ENCODE data around the gene ITSN1.

The ITSN1 gene

GRCh38 chr21:33870768-33871167 is 228.5 kb downstream of the ITSN1 start:
- in situ Hi-C loops (cut with MboI; ENCODE audit: low sequenced_read_pairs, unreplicated experiment) = no loop called here
- TF ChIP-seq, protein P1, sequence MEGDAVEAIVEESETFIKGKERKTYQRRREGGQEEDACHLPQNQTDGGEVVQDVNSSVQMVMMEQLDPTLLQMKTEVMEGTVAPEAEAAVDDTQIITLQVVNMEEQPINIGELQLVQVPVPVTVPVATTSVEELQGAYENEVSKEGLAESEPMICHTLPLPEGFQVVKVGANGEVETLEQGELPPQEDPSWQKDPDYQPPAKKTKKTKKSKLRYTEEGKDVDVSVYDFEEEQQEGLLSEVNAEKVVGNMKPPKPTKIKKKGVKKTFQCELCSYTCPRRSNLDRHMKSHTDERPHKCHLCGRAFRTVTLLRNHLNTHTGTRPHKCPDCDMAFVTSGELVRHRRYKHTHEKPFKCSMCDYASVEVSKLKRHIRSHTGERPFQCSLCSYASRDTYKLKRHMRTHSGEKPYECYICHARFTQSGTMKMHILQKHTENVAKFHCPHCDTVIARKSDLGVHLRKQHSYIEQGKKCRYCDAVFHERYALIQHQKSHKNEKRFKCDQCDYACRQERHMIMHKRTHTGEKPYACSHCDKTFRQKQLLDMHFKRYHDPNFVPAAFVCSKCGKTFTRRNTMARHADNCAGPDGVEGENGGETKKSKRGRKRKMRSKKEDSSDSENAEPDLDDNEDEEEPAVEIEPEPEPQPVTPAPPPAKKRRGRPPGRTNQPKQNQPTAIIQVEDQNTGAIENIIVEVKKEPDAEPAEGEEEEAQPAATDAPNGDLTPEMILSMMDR (IDR thresholded peaks at IDR 0.05; ENCODE audit: borderline replicate concordance, control extremely low read depth, extremely low read depth, insufficient read depth, missing control alignments) = no peak
- no peak for DNase-seq (ENCODE audit: low spot score)

DNA sequence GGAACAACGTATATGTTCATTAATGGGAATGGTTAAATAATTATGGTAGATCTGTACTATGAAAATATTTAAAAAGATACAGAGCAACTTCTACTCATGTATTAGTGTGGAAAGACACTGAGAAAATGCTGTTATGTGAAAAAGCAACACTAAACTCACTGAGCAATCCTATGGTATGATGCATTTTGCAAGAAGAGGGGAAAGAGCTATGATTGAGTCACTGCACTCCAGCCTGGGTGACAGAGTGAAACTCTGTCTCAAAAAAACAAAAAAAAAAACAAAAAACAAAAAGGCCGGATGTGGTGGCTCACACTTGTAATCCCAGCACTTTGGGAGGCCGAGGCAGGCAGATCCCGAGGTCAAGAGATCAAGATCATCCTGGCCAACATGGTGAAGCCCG is 228.9 kb downstream of the ITSN1 start:
- TF ChIP-seq, protein P1 (IDR thresholded peaks at IDR 0.05; ENCODE audit: borderline replicate concordance, control extremely low read depth, extremely low read depth, insufficient read depth, missing control alignments) = no peak
- DNase-seq (ENCODE audit: low spot score) = no peak
- in situ Hi-C loops (cut with MboI; ENCODE audit: low sequenced_read_pairs, unreplicated experiment) = no loop called here

GRCh38 chr21:33872881-33873515 is 230.7 kb downstream of the ITSN1 start:
- no peak for DNase-seq (ENCODE audit: low spot score)
- in situ Hi-C loops (cut with MboI; ENCODE audit: low sequenced_read_pairs, unreplicated experiment) = no loop called here
- TF ChIP-seq, protein P1 (IDR thresholded peaks at IDR 0.05; ENCODE audit: borderline replicate concordance, control extremely low read depth, extremely low read depth, insufficient read depth, missing control alignments) = no peak

DNA sequence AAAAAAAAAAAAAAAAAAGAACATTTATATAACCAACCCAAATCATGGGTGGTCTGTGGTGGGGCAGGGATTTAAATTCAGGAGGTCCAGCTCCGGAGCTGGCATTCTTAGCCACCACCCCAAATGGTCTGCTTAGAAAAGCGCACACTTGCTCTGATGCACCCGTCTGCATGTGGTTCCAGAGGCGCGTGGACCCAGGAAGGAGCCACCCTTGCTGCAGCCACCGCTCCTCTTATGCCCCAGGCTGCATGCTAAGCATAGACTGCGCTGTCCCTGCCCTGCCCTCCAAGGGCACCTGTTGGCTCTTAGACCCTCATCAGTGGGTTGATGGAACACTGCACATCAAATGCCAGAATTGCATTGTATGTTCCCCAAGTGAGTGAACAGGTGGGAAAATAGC is 231.9 kb downstream of the ITSN1 start:
- TF ChIP-seq, protein P1 (IDR thresholded peaks at IDR 0.05; ENCODE audit: borderline replicate concordance, control extremely low read depth, extremely low read depth, insufficient read depth, missing control alignments) = no peak
- DNase-seq (ENCODE audit: low spot score) = no peak
- in situ Hi-C loops (cut with MboI; ENCODE audit: low sequenced_read_pairs, unreplicated experiment) = no loop called here

DNA sequence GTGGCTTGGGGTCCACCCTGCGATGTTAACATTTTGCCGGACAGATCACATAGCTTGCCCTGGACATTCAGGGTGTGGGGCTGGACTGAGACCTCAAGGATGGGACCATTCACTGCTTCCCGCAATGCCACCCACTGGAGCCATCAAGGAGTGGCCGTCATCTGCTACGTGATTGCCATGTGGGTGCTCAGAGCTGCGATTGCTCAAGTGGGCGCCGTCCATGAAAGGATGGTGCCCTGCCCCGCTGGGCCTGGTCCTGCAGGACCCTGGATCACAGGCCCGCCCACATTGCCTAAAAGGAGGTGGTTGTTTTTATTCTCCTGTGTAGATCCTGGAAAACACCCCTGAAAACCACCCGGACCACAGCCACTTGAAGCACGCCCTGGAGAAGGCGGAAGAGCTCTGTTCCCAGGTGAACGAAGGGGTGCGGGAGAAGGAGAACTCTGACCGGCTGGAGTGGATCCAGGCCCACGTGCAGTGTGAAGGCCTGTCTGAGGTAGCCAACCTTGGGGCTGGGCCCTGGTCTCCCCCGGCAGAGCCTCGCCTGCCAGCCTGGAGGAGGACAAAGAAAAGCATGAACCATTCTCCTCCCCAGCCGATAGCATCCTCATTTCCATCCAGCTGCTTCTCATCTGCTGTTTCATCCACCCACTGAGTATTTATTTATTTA is 232.9 kb downstream of the ITSN1 start:
- TF ChIP-seq, protein P1 (IDR thresholded peaks at IDR 0.05; ENCODE audit: borderline replicate concordance, control extremely low read depth, extremely low read depth, insufficient read depth, missing control alignments) = no peak
- in situ Hi-C loops (cut with MboI; ENCODE audit: low sequenced_read_pairs, unreplicated experiment) = no loop called here

DNA sequence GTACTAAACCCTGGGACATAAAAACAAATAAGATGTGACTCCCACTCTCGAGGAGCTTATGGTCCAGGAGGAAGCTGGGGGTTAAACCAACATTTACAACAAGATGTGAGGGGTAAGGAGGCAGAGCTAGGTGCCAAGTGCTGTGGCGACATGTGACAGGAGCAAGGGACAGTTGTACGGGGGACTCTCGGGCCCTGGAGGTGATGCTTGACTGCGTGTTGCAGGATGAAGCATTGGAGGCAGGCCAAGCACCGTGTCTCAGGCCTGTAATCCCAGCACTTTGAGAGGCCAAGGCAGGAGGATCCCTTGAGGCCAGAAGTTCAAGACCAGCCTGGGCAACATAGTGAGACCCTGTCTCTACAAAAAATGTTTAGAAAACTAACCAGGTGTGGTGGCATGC is 236.5 kb downstream of the ITSN1 start:
- DNase-seq (ENCODE audit: low spot score) = no peak
- in situ Hi-C loops (cut with MboI; ENCODE audit: low sequenced_read_pairs, unreplicated experiment) = no loop called here
- TF ChIP-seq, protein P1 (IDR thresholded peaks at IDR 0.05; ENCODE audit: borderline replicate concordance, control extremely low read depth, extremely low read depth, insufficient read depth, missing control alignments) = no peak

More for the DNA sequence above, 232.9 kb downstream of the ITSN1 start:
- no peak for DNase-seq (ENCODE audit: low spot score)

Data from GM13976 (cell line).